Fibroblast of skin of left quadriceps (primary cell): Measurements from ENCODE around the gene TMC7.

Experiments
- DNase-seq, 2 experiments: peaks; one replicate each; pipeline ENCODE4 v3.0.0-alpha.2; 2013; ENCODE audit warnings: low read depth in 2 of 2

The TMC7 gene

DNA sequence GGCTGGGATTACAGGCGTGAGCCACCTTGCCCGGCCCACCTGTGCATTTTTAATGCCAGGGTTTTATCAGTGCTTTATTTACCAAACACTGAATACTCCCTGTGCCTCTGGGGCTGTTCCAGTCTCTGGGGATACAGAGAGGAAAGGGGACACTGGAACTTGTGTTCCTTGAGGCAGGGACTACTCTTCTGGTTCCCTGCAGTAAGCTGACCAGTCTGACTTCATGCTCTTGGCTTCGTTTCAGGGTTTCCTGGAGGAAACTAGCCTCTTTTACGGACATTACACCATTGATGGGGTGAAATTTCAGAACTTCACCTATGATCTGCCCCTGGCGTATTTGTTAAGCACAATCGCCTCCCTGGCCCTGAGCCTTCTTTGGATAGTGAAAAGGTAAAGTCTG is 46.2 kb downstream of the TMC7 start:
- no peak for DNase-seq

GRCh38 chr16:19031738-19032137 is 48.0 kb downstream of the TMC7 start:
- DNase-seq: no peak

GRCh38 chr16:19033761-19034160 is 50.0 kb downstream of the TMC7 start:
- no peak for DNase-seq

- no peak for DNase-seq
These were observed 56.7 kb downstream of the TMC7 start for GRCh38 chr16:19040400-19040799.

GRCh38 chr16:19044769-19045168 is 61.0 kb downstream of the TMC7 start:
- no peak for DNase-seq

DNA sequence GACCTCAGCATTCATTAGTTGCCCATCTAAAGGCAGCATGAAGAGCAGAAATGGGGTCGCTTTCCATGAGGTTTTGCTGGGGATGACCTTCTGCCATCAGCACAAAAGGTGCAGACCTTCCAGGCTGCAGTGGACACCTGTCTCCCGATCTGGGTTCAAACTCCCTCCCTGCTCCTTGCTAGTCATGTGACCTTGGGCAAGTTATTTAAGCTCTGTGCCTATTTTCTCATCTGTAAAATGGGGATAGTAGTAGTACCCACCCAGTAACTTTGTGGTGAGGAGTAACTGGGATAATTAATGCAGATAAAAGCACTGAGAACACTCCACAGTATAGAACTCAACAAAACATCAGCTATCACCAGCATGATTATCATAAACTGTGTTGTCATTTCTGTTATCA is 62.3 kb downstream of the TMC7 start:
- no peak for DNase-seq

DNA sequence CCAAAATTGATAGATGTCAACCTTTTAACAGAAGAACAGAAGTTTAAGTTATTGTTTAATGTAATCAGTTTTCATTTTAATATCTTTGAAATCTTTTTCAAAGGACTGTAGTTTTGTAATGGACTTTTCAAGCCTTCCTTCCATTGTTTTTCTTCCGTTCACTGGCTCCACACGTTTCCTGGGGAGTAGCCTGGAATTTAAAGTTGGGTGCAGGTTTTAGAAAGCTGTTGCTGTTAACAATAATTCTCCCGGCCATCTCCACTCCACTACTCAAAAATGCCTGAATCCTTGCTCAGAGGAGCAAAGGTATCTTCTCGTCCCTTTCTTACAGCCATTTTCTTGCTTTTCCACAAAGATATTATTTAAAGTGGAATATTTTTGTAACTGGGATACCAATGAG is 79.0 kb downstream of the TMC7 start:
- no peak for DNase-seq

- DNase-seq: no peak
These were observed 83.2 kb downstream of the TMC7 start for GRCh38 chr16:19066988-19067348.

GRCh38 chr16:19067349-19068236 is 83.9 kb downstream of the TMC7 start, which contains the start of gene COQ7:
TSS of gene COQ7 (plus strand) at chr16:19067614. CDS start at chr16:19067665, 51 bp downstream.
- peak; percentile 100 for DNase-seq

GRCh38 chr16:19068237-19068815 is 84.6 kb downstream of the TMC7 start:
- no peak for DNase-seq

GRCh38 chr16:19071811-19072777 is 88.4 kb downstream of the TMC7 start:
- DNase-seq: peak in 1 of 2 experiments; percentile 18

DNA sequence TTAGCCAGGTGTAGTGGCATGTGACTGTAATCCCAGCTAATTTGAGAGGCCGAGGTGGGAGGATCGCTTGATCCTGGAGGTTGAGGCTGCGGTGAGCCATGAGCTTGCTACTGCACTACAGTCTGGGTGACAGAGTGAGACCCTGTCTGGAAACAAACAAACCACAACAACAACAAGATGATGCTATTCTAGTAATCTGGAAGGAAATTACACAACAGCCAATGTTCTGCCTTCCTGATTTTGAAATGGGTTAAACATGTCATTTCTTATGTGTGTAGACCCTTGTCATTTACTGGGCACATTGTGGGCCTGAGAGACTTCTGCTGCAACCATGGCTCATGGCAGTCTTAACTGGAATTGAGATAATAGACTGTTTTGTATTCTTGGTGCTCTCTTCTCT is 89.6 kb downstream of the TMC7 start:
- DNase-seq: no peak

GRCh38 chr16:19073863-19074262 is 90.1 kb downstream of the TMC7 start:
- no peak for DNase-seq

- no peak for DNase-seq
These were observed 91.8 kb downstream of the TMC7 start for GRCh38 chr16:19075511-19075910.

GRCh38 chr16:19077879-19078278 is 94.1 kb downstream of the TMC7 start:
- DNase-seq: no peak

DNA sequence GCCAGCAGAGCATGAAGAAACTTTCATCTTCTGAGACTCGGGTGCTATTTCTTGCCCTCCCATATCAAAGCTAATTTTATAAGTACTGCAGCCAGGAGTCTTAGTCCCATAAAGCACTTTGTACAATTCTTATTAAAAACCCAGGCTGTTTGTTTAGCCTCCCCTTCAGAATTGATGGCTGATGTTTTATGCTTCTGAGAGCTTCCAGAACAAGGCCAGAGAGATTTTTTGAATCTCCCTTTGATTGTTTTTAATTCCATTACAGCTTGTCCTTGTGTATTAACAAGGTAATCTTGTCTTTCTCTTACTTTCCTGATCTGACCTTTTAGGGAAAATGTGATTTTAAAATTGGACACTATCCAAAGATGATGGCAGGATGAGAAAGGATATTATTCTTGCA is 99.9 kb downstream of the TMC7 start:
- DNase-seq: no peak

GRCh38 chr16:19084139-19084538 is 100.4 kb downstream of the TMC7 start:
- DNase-seq: no peak

- no peak for DNase-seq
These were observed 101.1 kb downstream of the TMC7 start for GRCh38 chr16:19084879-19085278.

DNA sequence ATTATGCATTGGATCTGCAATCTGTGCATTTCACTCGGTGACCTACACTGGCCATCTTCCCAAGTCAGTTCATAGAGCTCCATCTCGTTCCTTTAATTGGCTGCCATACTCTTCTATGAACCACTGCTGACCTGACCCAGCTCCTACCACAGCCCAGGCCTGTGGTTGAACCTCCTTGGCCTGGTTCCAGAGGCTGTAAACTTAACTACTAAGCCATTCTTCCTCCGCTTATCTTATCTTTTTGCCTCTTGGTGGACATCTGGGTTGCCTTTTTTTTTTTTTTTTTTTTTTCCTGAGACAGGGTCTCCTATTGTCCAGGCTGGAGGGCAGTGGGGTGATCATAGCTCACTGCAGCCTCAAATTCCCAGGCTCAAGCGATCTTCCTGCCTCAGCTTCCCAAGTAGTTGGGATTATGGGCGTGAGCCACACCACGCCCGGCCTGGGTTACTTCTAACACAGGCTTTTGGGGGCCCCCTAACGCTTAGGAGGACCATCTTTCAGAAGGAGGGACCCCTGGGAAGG is 102.0 kb downstream of the TMC7 start:
- DNase-seq: no peak

DNA sequence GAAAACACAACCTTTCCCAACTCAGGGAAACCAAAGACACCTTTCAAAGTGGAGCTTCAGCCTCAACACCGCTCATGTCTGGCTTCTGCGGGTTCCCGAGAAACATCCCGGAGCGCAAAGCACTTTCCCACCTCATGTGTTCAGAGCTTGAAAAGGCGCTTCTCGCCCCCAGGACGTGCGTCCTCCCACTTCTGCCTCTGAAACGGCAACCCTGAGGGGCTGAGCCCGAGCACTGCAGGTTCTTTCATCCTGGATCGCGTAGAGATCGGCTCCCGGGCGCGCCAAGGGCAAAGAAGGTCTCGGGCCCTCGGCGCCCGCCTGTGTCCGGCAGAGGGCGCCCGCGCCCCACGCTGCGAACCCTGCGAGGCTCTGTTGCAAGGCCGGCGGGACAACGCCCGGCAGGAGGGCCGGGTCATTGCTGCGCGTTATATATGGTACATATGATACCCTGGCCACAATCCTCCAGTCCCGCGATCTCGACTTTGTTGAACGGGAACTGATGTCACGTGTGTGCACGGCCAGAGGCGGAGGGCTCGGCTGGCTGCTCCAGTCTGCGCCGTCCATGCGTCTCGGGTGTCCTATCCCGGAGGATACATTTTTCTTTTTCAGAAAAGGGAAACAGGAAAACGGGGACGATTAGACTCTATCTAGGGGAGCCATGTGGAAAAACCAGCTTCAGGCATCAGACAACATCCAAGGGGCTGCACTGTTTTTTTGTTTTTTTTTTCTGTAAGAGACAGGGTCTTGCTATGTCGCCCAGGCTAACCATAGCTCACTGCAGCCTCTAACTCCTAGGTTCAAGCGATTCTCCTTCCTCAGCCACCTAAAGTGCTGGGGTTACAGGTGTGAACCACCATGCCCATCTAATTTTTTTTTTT is 102.8 kb downstream of the TMC7 start:
- peak; percentile 82 to 87 for DNase-seq

DNA sequence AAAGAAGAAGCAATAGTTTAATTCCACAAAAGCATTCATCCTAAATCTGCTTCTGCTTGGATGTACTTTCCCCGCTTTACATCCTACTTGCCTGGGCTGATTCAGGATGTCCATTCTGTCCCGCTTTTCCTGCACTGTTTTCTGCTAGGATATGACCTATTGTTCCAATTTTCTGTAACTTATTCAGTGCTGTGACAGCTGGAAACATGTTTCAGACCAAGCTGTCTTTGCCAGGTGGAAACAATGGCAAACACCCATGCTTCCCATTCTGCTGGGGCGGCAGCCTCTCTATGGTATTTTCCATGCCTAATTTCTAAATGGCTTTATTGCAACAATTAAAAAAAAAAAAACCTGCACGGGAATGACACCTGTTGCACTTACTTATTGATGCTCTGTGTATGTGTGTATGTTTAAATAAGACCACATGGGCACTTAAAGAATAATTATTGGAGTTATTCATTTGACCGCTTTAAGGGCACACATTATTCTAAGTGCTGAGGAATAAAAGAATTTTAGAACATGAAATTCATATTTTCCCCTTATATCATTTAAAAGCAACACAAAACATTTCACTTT is 104.7 kb downstream of the TMC7 start:
- DNase-seq: no peak
